Measurements from ENCODE around the gene MINDY1. TPM values are rescaled to one million over a fixed set of nuclear protein-coding genes. Genes with fewer than 3 reads are reported as not detected.
A peak's percentile ranks its signal among the peaks of the same experiment; 100 is the strongest.

Gene MINDY1
- total and polyA plus RNA-seq, 9 of the 15 experiments (the other 6 are each of a cell fraction or from before 2014, with no cell fraction given) = 0.49 to 11.0 (median 6.0) TPM

DNA sequence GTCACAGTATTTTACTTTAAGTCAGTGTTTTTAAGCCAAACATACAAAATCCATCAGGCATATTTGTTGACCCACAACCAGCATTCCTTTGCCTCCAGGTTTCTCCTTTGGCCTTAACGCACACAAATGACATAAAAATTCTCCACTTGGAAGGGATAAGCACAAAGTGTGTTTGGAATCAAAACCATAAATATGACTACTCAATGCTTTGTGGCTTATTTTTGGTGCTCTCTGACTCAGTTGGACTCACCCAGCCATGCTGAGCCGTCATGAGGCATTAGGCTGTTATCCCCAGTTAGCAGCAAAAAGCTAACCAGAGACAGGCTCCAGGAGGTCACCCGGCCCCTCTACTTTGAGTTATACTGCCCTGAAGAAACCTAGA lies 2.5 kb upstream of the MINDY1 start:
- H3K9ac ChIP-seq (ENCODE audit: insufficient read depth in 1 of 2, low read depth in 2 of 2, low read length in 2 of 2) = peak overlapping the region; percentile 88 to 95
- intact Hi-C loops (cut with micrococcal nuclease) (loop anchor here (5.0 kb wide), 2 partner anchors 48 to 63 kb away; partner anchors contain the start of genes CDC42SE1 and GABPB2), in situ Hi-C loops (cut with MboI) (no loop called here)
- H3K79me2 ChIP-seq (ENCODE audit: control insufficient read depth, insufficient read depth, low read length) = peaks cover 50% of the 10 kb centered on the region
- peaks cover 44 to 52% of the 10 kb centered on the region in 2 experiments for H3K4me1 ChIP-seq (replicated peaks in 1 of 2; ENCODE audit: control insufficient read depth in 2 of 2, insufficient read depth in 2 of 2, low read length in 2 of 2)
- ChIA-PET POLR2A (interaction anchor here (0.6 to 1.2 kb wide), 4 partner anchors 23 to 381 kb away, joined by 3 to 4 read pairs (median 3); partner anchors contain the start of gene GABPB2), CTCF (ENCODE audit: low intra/inter-chr PET ratio) (no interaction called here)
- H3K36me3 ChIP-seq (ENCODE audit: control insufficient read depth, insufficient read depth, low read length) = peaks cover 13% of the 10 kb centered on the region; the same call in 2 of the 3 replicates
- DNase-seq (ENCODE audit: extremely low read depth in 1 of 4, low spot score in 3 of 4) = peak in 1 of 4 experiments; percentile 55
- FAIRE-seq = no peak
- peak; percentile 31; the same call in 2 of the 3 replicates for ATAC-seq
- peak overlapping the region; percentile 100 for H3K4me2 ChIP-seq (ENCODE audit: insufficient read depth, low read length)
- H3K27me3 ChIP-seq (ENCODE audit: control insufficient read depth in 2 of 2, insufficient read depth in 2 of 2, low read length in 2 of 2) = no peaks in the 10 kb centered on the region
- no peaks in the 10 kb centered on the region for H4K20me1 ChIP-seq (replicated peaks; ENCODE audit: control insufficient read depth, insufficient read depth, low read length)
- peak overlapping the region; percentile 87 for H3K4me3 ChIP-seq
- H2AFZ ChIP-seq (ENCODE audit: low read depth, low read length) = peak overlapping the region; percentile 96
- BruUV-seq (replicated peaks) = no TSS peak
- no peaks in the 10 kb centered on the region for H3K9me3 ChIP-seq (replicated peaks; ENCODE audit: control insufficient read depth, insufficient read depth, low read depth, low read length)
- peak overlapping the region; percentile 92 for H3K27ac ChIP-seq (ENCODE audit: extremely low read depth, low read depth, low read length)
- WGBS (ENCODE audit: insufficient coverage, low coverage, missing lambda C conversion rate) = 0% methylated on average over 3 of the region's 3 CpGs
- H3K9me1 ChIP-seq (ENCODE audit: control insufficient read depth, insufficient read depth, low read length) = no peaks in the 10 kb centered on the region
- TF ChIP-seq KLF13 (tag; IDR thresholded peaks at IDR 0.05; ENCODE audit: borderline replicate concordance, low read depth) (no peak), KAT7 (CRISPR knock-in tag; IDR thresholded peaks at IDR 0.05; ENCODE audit: borderline replicate concordance) (0 out of 2 replicates have a peak, but pooled peaks have one; percentile 31), TAF7 (tag; IDR thresholded peaks at IDR 0.05) (no peak), SAFB (IDR thresholded peaks at IDR 0.05; ENCODE audit: borderline replicate concordance, low read depth, low read length) (no peak), HNRNPUL1 (IDR thresholded peaks at IDR 0.05; ENCODE audit: low read length) (no peak), ZSCAN32 (CRISPR knock-in tag; IDR thresholded peaks at IDR 0.05) (no peak), MAZ (CRISPR knock-in tag; conservative IDR thresholded peaks at IDR 0.05 in 1 of 2, IDR thresholded peaks at IDR 0.05 in 1 of 2) (0 out of 4 replicates have a peak, but pooled peaks of 1 of the 2 experiments have one; percentile 12), KDM4B (IDR thresholded peaks at IDR 0.05; ENCODE audit: borderline replicate concordance in 2 of 2, low read depth in 1 of 2) (no peak), ZNF695 (CRISPR knock-in tag; IDR thresholded peaks at IDR 0.05) (no peak), SRSF3 (IDR thresholded peaks at IDR 0.05; ENCODE audit: insufficient read depth, low read length) (no peak)
- TF ChIP-seq, protein P1, sequence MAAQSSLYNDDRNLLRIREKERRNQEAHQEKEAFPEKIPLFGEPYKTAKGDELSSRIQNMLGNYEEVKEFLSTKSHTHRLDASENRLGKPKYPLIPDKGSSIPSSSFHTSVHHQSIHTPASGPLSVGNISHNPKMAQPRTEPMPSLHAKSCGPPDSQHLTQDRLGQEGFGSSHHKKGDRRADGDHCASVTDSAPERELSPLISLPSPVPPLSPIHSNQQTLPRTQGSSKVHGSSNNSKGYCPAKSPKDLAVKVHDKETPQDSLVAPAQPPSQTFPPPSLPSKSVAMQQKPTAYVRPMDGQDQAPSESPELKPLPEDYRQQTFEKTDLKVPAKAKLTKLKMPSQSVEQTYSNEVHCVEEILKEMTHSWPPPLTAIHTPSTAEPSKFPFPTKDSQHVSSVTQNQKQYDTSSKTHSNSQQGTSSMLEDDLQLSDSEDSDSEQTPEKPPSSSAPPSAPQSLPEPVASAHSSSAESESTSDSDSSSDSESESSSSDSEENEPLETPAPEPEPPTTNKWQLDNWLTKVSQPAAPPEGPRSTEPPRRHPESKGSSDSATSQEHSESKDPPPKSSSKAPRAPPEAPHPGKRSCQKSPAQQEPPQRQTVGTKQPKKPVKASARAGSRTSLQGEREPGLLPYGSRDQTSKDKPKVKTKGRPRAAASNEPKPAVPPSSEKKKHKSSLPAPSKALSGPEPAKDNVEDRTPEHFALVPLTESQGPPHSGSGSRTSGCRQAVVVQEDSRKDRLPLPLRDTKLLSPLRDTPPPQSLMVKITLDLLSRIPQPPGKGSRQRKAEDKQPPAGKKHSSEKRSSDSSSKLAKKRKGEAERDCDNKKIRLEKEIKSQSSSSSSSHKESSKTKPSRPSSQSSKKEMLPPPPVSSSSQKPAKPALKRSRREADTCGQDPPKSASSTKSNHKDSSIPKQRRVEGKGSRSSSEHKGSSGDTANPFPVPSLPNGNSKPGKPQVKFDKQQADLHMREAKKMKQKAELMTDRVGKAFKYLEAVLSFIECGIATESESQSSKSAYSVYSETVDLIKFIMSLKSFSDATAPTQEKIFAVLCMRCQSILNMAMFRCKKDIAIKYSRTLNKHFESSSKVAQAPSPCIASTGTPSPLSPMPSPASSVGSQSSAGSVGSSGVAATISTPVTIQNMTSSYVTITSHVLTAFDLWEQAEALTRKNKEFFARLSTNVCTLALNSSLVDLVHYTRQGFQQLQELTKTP (IDR thresholded peaks at IDR 0.05; ENCODE audit: low read depth in 1 of 2, partially characterized antibody in 2 of 2) = peak in 1 of 2 experiments; percentile 7
- TF ChIP-seq, protein P2, sequence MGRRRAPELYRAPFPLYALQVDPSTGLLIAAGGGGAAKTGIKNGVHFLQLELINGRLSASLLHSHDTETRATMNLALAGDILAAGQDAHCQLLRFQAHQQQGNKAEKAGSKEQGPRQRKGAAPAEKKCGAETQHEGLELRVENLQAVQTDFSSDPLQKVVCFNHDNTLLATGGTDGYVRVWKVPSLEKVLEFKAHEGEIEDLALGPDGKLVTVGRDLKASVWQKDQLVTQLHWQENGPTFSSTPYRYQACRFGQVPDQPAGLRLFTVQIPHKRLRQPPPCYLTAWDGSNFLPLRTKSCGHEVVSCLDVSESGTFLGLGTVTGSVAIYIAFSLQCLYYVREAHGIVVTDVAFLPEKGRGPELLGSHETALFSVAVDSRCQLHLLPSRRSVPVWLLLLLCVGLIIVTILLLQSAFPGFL (CRISPR knock-in tag; IDR thresholded peaks at IDR 0.05) = 0 out of 2 replicates have a peak, but pooled peaks have one; percentile 68
- TF ChIP-seq, protein P3, sequence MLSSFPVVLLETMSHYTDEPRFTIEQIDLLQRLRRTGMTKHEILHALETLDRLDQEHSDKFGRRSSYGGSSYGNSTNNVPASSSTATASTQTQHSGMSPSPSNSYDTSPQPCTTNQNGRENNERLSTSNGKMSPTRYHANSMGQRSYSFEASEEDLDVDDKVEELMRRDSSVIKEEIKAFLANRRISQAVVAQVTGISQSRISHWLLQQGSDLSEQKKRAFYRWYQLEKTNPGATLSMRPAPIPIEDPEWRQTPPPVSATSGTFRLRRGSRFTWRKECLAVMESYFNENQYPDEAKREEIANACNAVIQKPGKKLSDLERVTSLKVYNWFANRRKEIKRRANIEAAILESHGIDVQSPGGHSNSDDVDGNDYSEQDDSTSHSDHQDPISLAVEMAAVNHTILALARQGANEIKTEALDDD (IDR thresholded peaks at IDR 0.05) = peak; percentile 66; the same call in 1 of the 2 replicates
- TF ChIP-seq, protein P4, sequence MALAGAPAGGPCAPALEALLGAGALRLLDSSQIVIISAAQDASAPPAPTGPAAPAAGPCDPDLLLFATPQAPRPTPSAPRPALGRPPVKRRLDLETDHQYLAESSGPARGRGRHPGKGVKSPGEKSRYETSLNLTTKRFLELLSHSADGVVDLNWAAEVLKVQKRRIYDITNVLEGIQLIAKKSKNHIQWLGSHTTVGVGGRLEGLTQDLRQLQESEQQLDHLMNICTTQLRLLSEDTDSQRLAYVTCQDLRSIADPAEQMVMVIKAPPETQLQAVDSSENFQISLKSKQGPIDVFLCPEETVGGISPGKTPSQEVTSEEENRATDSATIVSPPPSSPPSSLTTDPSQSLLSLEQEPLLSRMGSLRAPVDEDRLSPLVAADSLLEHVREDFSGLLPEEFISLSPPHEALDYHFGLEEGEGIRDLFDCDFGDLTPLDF (CRISPR knock-in tag; IDR thresholded peaks at IDR 0.05) = 0 out of 2 replicates have a peak, but pooled peaks have one; percentile 17

Data from K562 (cell line).